ENCODE results near the gene PPP2R5E. TPM values are rescaled to one million over a fixed set of nuclear protein-coding genes. Genes with fewer than 3 reads are reported as not detected.

PPP2R5E gene
- total RNA-seq, 1 experiment from 2014 or later = 45.0 TPM

DNA sequence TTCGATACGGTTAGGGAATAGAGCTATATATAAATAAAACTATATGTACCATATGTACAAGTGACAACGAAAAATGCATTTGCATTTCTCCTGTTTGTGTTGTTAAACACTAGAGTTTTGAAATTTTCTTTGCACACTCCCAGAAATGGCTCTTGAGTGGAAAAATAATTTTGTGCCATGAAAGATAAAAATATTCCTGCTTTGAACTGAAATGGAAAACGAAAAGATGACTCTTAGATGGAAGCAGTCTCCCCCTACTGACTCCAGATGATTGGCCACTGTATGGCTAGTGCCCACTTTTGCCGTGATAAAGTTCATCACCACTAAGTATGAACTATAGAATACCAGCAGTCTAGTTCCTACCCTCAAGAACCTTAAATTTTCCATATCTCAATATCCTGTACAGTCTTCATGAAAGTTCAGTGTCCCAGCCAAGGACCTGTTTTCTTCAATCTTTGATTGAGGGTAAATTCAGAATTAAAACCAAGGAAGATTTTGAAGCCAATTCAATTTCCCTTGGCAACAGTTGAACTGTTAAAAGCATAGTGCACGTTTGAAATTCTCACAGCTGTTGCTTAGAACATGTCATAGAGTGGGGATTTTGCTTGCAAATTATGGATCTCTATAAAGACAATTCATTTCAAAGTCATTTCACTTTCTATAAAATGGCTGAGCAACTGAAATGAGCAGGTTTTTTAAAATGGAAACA is 1.6 kb upstream of the PPP2R5E start:
- H3K27ac ChIP-seq (ENCODE audit: low read depth, low read length) = peak overlapping the region; percentile 80; the same call in 1 of the 2 replicates
- H3K4me1 ChIP-seq (ENCODE audit: control insufficient read depth in 1 of 2, insufficient read depth in 2 of 2, low read length in 2 of 2) = peaks cover 4 to 22% of the 10 kb centered on the region in 2 experiments; a peak in 3 of 4 replicates
- DNase-seq (ENCODE audit: low read depth, low spot score) (no peak), ATAC-seq (no peak)
- BruUV-seq (replicated peaks) = no TSS peak
- intact Hi-C loops (cut with micrococcal nuclease) = loop anchor here (10.0 kb wide), 1 partner anchor 230 kb away; no protein-coding TSS in a partner anchor
- ChIA-PET CTCF (interaction anchor here (1.3 to 2.6 kb wide), 3 partner anchors 154 to 226 kb away, joined by 3 to 21 read pairs (median 6); no protein-coding TSS in a partner anchor), POLR2A (interaction anchor here (1.6 kb wide), 1 partner anchor 10 kb away, joined by 4 read pairs; no protein-coding TSS in a partner anchor), RAD21 (ENCODE audit: low non-redundant PET in 1 of 2, low total read pairs in 2 of 2, uncharacterized antibody in 2 of 2, unreplicated experiment in 2 of 2) (no interaction called here)
- peaks cover 34% of the 10 kb centered on the region for H3K79me2 ChIP-seq (ENCODE audit: insufficient read depth, low read length)
- H3K36me3 ChIP-seq (ENCODE audit: control insufficient read depth in 1 of 2, insufficient read depth in 2 of 2, low read length in 2 of 2) = peaks cover under 1% of the 10 kb centered on the region in 2 experiments; a peak in 2 of 4 replicates
- TF ChIP-seq, protein P1, sequence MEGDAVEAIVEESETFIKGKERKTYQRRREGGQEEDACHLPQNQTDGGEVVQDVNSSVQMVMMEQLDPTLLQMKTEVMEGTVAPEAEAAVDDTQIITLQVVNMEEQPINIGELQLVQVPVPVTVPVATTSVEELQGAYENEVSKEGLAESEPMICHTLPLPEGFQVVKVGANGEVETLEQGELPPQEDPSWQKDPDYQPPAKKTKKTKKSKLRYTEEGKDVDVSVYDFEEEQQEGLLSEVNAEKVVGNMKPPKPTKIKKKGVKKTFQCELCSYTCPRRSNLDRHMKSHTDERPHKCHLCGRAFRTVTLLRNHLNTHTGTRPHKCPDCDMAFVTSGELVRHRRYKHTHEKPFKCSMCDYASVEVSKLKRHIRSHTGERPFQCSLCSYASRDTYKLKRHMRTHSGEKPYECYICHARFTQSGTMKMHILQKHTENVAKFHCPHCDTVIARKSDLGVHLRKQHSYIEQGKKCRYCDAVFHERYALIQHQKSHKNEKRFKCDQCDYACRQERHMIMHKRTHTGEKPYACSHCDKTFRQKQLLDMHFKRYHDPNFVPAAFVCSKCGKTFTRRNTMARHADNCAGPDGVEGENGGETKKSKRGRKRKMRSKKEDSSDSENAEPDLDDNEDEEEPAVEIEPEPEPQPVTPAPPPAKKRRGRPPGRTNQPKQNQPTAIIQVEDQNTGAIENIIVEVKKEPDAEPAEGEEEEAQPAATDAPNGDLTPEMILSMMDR (IDR thresholded peaks at IDR 0.05 in 2 of 3, conservative IDR thresholded peaks at IDR 0.05 in 1 of 3; ENCODE audit: borderline replicate concordance in 1 of 3, insufficient read depth in 1 of 3, low read depth in 2 of 3, low read length in 2 of 3) = peak; percentile 47 to 49 (median 48); a peak in 5 of 6 replicates
- peak; percentile 63 for TF ChIP-seq RAD21 (IDR thresholded peaks at IDR 0.05; ENCODE audit: low read depth)
- no peak for TF ChIP-seq EZH2phosphoT487 (IDR thresholded peaks at IDR 0.05; ENCODE audit: borderline replicate concordance)
- H3K9me3 ChIP-seq (ENCODE audit: control insufficient read depth in 1 of 2, insufficient read depth in 1 of 2, low read depth in 1 of 2, low read length in 2 of 2) = no peaks in the 10 kb centered on the region
- H3K4me3 ChIP-seq (replicated peaks in 1 of 2; ENCODE audit: low read depth in 1 of 2, low read length in 2 of 2) = peak overlapping the region; percentile 96 to 97
- H3K9me2 ChIP-seq (ENCODE audit: insufficient read depth) = no peaks in the 10 kb centered on the region
- no peaks in the 10 kb centered on the region for H4K20me1 ChIP-seq (ENCODE audit: insufficient read depth)
- no peak overlapping the region for H2AFZ ChIP-seq (ENCODE audit: low read depth, low read length, poor library complexity, severe bottlenecking)
- H3K27me3 ChIP-seq (ENCODE audit: insufficient read depth, low read length) = no peaks in the 10 kb centered on the region
- H3K4me2 ChIP-seq (ENCODE audit: low read length) = peak overlapping the region; percentile 82
- peak overlapping the region; percentile 81 for H3K9ac ChIP-seq (ENCODE audit: low read length)
